ENCODE measurements around the gene SNN. TPM values are rescaled to one million over a fixed set of nuclear protein-coding genes. Genes with fewer than 3 reads are reported as not detected.

The SNN gene
- total and polyA plus RNA-seq, 7 donors, result 5.1 to 15.3 (median 13.0) TPM

GRCh38 chr16:11719762-11720161 is 51.5 kb downstream of the SNN start:
- H3K4me3 ChIP-seq, result no peak overlapping the region
- intact Hi-C loops (cut with DNase I), result loop anchor here (5.0 kb wide), 1 partner anchor 187 kb away; no protein-coding TSS in a partner anchor
- no peak overlapping the region for H3K27ac ChIP-seq
- H3K4me1 ChIP-seq, result peaks cover 0 to 39% (median 36%) of the 10 kb centered on the region in 4 donors
- H3K9me3 ChIP-seq, result no peaks in the 10 kb centered on the region
- H3K27me3 ChIP-seq, result no peaks in the 10 kb centered on the region
- peaks cover 0 to 48% (median 20%) of the 10 kb centered on the region in 4 donors for H3K36me3 ChIP-seq
- DNase-seq, result no peak
- TF ChIP-seq CTCF (IDR thresholded peaks at IDR 0.05), result no peak
- TF ChIP-seq EP300 (IDR thresholded peaks at IDR 0.05), result no peak
- TF ChIP-seq POLR2AphosphoS5 (IDR thresholded peaks at IDR 0.05), result no peak
- no peak for TF ChIP-seq POLR2A (IDR thresholded peaks at IDR 0.05)
- 97% methylated on average over 4 of the region's 4 CpGs for WGBS, 2 donors

GRCh38 chr16:11721781-11722467 is 53.7 kb downstream of the SNN start:
- Histone ChIP-seq H3K27me3 (no peaks in the 10 kb centered on the region), H3K9me3 (no peaks in the 10 kb centered on the region), H3K4me1 (peaks cover 0 to 35% (median 24%) of the 10 kb centered on the region in 4 donors), H3K27ac (no peak overlapping the region), H3K4me3 (no peak overlapping the region), H3K36me3 (peaks cover 0 to 63% (median 26%) of the 10 kb centered on the region in 4 donors)
- intact Hi-C loops (cut with DNase I), result no loop called here
- TF ChIP-seq POLR2A (IDR thresholded peaks at IDR 0.05) (no peak), POLR2AphosphoS5 (IDR thresholded peaks at IDR 0.05) (no peak), EP300 (IDR thresholded peaks at IDR 0.05) (no peak), CTCF (IDR thresholded peaks at IDR 0.05) (no peak)
- WGBS, 2 donors, result 18 to 60% methylated on average over 4 of the region's 4 CpGs
- DNase-seq, result no peak

- H3K36me3 ChIP-seq, result peaks cover 0 to 63% (median 28%) of the 10 kb centered on the region in 4 donors
- no peaks in the 10 kb centered on the region for H3K9me3 ChIP-seq
- H3K4me3 ChIP-seq, result no peak overlapping the region
- H3K27ac ChIP-seq, result no peak overlapping the region
- peaks cover 0 to 30% (median 21%) of the 10 kb centered on the region in 4 donors for H3K4me1 ChIP-seq
- DNase-seq, result no peak
- no peak for TF ChIP-seq CTCF (IDR thresholded peaks at IDR 0.05)
- no peak for TF ChIP-seq POLR2AphosphoS5 (IDR thresholded peaks at IDR 0.05)
- TF ChIP-seq POLR2A (IDR thresholded peaks at IDR 0.05), result no peak
- no peak for TF ChIP-seq EP300 (IDR thresholded peaks at IDR 0.05)
- no peaks in the 10 kb centered on the region for H3K27me3 ChIP-seq
- intact Hi-C loops (cut with DNase I), result no loop called here
- WGBS, 2 donors, result 58 to 73% methylated on average over 3 of the region's 3 CpGs
Observed at GRCh38 chr16:11722468-11722808, 54.2 kb downstream of the SNN start.

- H3K4me1 ChIP-seq, result peaks cover 0 to 16% (median 8%) of the 10 kb centered on the region in 4 donors
- H3K9me3 ChIP-seq, result no peaks in the 10 kb centered on the region
- WGBS, 2 donors, result 81 to 88% methylated on average over 1 of the region's 1 CpG
- no peak overlapping the region for H3K4me3 ChIP-seq
- DNase-seq, result no peak
- TF ChIP-seq POLR2A (IDR thresholded peaks at IDR 0.05) (no peak), CTCF (IDR thresholded peaks at IDR 0.05) (no peak), POLR2AphosphoS5 (IDR thresholded peaks at IDR 0.05) (no peak), EP300 (IDR thresholded peaks at IDR 0.05) (no peak)
- H3K27me3 ChIP-seq, result no peaks in the 10 kb centered on the region
- peak overlapping the region in 3 of 4 donors; percentile 5 to 53 (median 25) for H3K27ac ChIP-seq
- intact Hi-C loops (cut with DNase I), result no loop called here
- peaks cover 0 to 82% (median 32%) of the 10 kb centered on the region in 4 donors for H3K36me3 ChIP-seq
Observed at GRCh38 chr16:11725457-11725856, 57.2 kb downstream of the SNN start.

All from sigmoid colon (tissue), 7 donors.